Measurements from ENCODE around the gene HS3ST3A1. TPM values are rescaled to one million over a fixed set of nuclear protein-coding genes. Genes with fewer than 3 reads are reported as not detected.

Gene HS3ST3A1
- total and polyA plus RNA-seq, 4 donors, result 2.1 to 4.4 (median 4.1) TPM

DNA sequence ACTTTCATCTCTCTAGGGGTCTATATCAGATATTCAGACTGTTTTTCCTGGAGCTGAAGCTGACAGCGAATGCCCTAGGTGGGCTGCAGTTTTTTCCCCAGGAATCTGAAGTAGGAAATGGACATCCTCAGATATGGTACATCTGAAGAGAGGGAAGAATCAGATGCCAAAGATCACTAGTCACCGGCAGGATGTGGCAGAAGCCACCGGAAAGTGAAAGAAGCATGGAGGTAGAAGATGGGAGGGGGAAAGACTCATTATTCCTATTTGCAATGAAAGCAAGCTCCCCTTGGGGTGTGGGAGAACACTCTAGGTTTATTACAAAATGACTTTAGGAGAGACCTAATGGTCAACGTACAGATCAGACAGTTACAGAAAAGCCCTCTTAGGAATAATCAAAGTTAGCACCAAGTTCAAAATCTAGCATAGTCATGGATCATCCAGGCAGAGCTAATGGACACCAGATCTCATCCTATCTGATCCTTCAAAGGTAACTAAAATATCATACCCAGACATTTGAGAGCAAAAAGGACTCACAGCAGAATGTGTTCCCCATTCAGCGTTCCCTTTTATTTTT lies 110.7 kb downstream of the HS3ST3A1 start:
- DNase-seq (ENCODE audit: low read depth in 4 of 6, low spot score in 6 of 6), result no peak
- no peaks in the 10 kb centered on the region for H3K36me3 ChIP-seq (ENCODE audit: control insufficient read depth, insufficient read depth, low read length)
- no peaks in the 10 kb centered on the region for H3K9me3 ChIP-seq (ENCODE audit: control insufficient read depth, insufficient read depth, low read length)
- H3K27me3 ChIP-seq (ENCODE audit: control insufficient read depth, insufficient read depth, low read length), result no peaks in the 10 kb centered on the region
- H3K4me3 ChIP-seq (ENCODE audit: low read depth, low read length), result no peak overlapping the region
- H3K4me1 ChIP-seq (ENCODE audit: control insufficient read depth, insufficient read depth, low read length), result no peaks in the 10 kb centered on the region
- H3K27ac ChIP-seq (ENCODE audit: low read depth, low read length), result no peak overlapping the region
- WGBS (ENCODE audit: insufficient coverage), result 84% methylated on average over 3 of the region's 5 CpGs

DNA sequence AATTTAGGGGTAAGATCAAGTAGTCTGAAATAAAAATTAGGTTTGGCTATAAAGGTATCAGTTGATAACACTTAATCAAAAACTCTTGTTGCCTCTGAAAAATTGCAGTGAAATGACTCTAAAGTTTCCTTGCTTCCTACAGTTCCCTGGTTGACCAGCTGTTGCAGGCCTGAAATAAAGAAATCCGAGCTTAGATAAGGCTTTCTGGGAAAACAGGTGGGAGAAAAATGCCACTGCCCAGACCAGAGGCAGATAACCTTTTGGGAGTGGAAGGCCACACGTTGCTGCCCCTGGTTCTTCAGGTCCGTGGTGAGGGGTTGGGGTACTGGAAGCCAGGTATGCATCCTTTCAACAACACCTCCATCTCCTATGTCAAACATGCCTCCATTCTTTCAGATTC lies 111.3 kb downstream of the HS3ST3A1 start:
- Histone ChIP-seq H3K4me3 (ENCODE audit: low read depth, low read length) (no peak overlapping the region), H3K27ac (ENCODE audit: low read depth, low read length) (no peak overlapping the region), H3K9me3 (ENCODE audit: control insufficient read depth, insufficient read depth, low read length) (no peaks in the 10 kb centered on the region), H3K27me3 (ENCODE audit: control insufficient read depth, insufficient read depth, low read length) (no peaks in the 10 kb centered on the region), H3K4me1 (ENCODE audit: control insufficient read depth, insufficient read depth, low read length) (no peaks in the 10 kb centered on the region), H3K36me3 (ENCODE audit: control insufficient read depth, insufficient read depth, low read length) (no peaks in the 10 kb centered on the region)
- WGBS (ENCODE audit: insufficient coverage), result 100% methylated on average over 1 of the region's 3 CpGs
- DNase-seq (ENCODE audit: low read depth in 4 of 6, low spot score in 6 of 6), result no peak

DNA sequence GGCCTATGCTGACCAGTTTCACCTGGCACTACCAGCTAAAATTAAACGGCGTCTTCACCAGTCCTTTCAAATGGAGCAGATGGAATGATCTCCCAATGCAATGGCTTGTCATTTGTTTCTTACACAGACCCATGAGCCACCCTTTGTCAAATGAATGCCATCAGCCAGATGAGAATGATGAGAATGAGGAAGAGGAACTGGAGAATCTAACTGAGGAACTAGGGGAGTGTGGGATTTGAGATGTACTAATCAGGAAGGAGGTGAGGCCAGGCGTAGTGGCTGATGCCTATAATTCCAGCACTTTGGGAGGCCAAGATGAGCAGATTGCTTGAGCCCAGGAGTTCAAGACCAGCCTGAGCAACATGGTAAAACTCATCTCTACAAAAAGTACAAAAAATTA lies 116.4 kb downstream of the HS3ST3A1 start:
- H3K4me3 ChIP-seq (ENCODE audit: low read depth, low read length), result no peak overlapping the region
- peaks cover 6% of the 10 kb centered on the region for H3K9me3 ChIP-seq (ENCODE audit: control insufficient read depth, insufficient read depth, low read length)
- H3K27ac ChIP-seq (ENCODE audit: low read depth, low read length), result no peak overlapping the region
- H3K4me1 ChIP-seq (ENCODE audit: control insufficient read depth, insufficient read depth, low read length), result no peaks in the 10 kb centered on the region
- no peaks in the 10 kb centered on the region for H3K36me3 ChIP-seq (ENCODE audit: control insufficient read depth, insufficient read depth, low read length)
- 100% methylated on average over 3 of the region's 3 CpGs for WGBS (ENCODE audit: insufficient coverage)
- no peak for DNase-seq (ENCODE audit: low read depth in 4 of 6, low spot score in 6 of 6)
- no peaks in the 10 kb centered on the region for H3K27me3 ChIP-seq (ENCODE audit: control insufficient read depth, insufficient read depth, low read length)

DNA sequence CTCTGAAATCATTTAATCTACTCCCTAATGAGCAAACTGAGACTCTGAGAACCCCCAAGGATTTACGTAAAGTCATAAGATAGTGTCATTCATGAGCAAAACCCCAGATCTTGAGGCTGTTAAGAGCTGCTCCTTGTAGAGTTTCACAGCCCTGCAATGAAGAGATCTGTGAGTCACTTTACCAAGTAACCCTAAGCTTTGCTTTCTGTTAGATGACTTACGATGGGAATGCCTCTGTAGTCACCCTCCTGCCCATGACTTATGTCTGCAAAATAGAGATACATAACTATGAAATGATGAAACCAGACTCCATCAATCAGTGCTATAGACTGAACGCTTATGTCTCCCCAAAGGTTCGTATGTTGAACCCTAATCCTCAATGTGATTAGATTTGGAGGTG lies 117.7 kb downstream of the HS3ST3A1 start:
- H3K27me3 ChIP-seq (ENCODE audit: control insufficient read depth, insufficient read depth, low read length), result no peaks in the 10 kb centered on the region
- no peak overlapping the region for H3K4me3 ChIP-seq (ENCODE audit: low read depth, low read length)
- H3K4me1 ChIP-seq (ENCODE audit: control insufficient read depth, insufficient read depth, low read length), result no peaks in the 10 kb centered on the region
- H3K9me3 ChIP-seq (ENCODE audit: control insufficient read depth, insufficient read depth, low read length), result peaks cover 6% of the 10 kb centered on the region
- DNase-seq (ENCODE audit: low read depth in 4 of 6, low spot score in 6 of 6), result no peak
- no peaks in the 10 kb centered on the region for H3K36me3 ChIP-seq (ENCODE audit: control insufficient read depth, insufficient read depth, low read length)
- 100% methylated on average over 2 of the region's 4 CpGs for WGBS (ENCODE audit: insufficient coverage)
- H3K27ac ChIP-seq (ENCODE audit: low read depth, low read length), result no peak overlapping the region

DNA sequence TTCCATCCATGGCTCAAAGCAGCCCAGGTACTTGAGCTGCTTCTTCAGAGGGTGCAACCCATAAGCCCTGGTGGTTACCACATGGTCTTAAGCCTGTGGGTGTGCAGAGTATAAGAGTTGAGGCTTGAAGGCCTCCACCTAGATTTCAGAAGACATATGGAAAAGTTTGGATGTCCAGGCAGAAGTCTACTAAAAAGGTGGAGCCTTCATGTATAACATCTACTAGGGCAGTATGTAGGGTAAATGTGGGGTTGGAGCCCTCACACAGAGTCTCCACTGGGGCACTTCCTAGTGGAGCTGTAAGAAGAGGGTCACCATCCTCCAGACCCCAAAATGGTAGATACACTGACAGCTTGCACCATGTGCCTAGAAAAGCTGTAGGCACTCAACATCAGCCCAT lies 120.9 kb downstream of the HS3ST3A1 start:
- no peak for DNase-seq (ENCODE audit: low read depth in 4 of 6, low spot score in 6 of 6)
- no peak overlapping the region for H3K4me3 ChIP-seq (ENCODE audit: low read depth, low read length)
- no peaks in the 10 kb centered on the region for H3K27me3 ChIP-seq (ENCODE audit: control insufficient read depth, insufficient read depth, low read length)
- H3K27ac ChIP-seq (ENCODE audit: low read depth, low read length), result no peak overlapping the region
- no peaks in the 10 kb centered on the region for H3K4me1 ChIP-seq (ENCODE audit: control insufficient read depth, insufficient read depth, low read length)
- H3K36me3 ChIP-seq (ENCODE audit: control insufficient read depth, insufficient read depth, low read length), result no peaks in the 10 kb centered on the region
- H3K9me3 ChIP-seq (ENCODE audit: control insufficient read depth, insufficient read depth, low read length), result peaks cover 6% of the 10 kb centered on the region

DNA sequence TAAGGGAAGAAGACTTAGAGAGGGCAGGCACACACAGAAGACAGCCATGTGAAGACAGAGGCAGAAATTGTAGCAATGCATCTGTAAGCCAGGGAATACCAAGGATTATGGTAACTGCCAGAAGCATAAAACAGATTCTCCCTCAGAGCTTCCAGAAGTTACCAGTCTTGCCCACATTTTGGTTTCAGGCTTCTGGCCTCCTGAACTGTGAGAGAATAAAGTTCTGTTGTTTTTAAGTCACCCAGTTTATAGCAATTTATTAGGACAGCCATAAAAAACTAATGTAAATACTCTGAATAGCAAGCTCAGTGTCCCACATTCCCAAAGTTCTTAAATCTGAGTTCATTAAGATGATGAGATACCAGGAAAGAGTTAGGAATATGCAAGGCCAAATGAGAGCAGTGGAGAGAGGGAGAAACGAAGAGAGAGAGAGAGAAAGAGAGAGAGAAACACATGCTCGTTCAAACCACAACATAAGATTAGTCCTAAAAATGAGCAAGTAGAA lies 123.4 kb downstream of the HS3ST3A1 start:
- H3K36me3 ChIP-seq (ENCODE audit: control insufficient read depth, insufficient read depth, low read length), result no peaks in the 10 kb centered on the region
- H3K4me3 ChIP-seq (ENCODE audit: low read depth, low read length), result no peak overlapping the region
- DNase-seq (ENCODE audit: low read depth in 4 of 6, low spot score in 6 of 6), result no peak
- no peak overlapping the region for H3K27ac ChIP-seq (ENCODE audit: low read depth, low read length)
- no CpG with 5 or more reads among the region's 2 CpGs for WGBS (ENCODE audit: insufficient coverage)
- no peaks in the 10 kb centered on the region for H3K4me1 ChIP-seq (ENCODE audit: control insufficient read depth, insufficient read depth, low read length)
- H3K9me3 ChIP-seq (ENCODE audit: control insufficient read depth, insufficient read depth, low read length), result peaks cover 6% of the 10 kb centered on the region
- H3K27me3 ChIP-seq (ENCODE audit: control insufficient read depth, insufficient read depth, low read length), result no peaks in the 10 kb centered on the region

DNA sequence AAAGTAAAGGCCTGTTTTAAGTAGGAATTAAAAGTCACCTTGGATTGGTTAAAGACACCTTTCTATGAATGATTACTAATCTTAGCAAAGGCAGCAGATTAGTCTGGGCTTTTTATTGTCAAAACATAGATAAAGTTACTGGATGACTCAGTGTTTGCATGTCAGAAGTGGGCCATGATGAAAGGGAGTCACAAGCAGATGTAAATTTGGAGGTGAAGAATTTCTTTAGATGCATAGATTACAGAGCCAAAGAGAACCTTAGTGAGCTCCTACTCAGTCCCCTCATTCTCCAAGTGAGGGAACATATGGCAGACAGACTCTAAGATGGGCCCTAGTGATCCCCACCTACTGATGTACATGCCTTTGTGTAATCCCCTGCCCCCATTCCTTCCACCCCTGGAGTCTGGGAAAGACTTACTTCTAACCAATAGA lies 124.5 kb downstream of the HS3ST3A1 start:
- Histone ChIP-seq H3K4me1 (ENCODE audit: control insufficient read depth, insufficient read depth, low read length) (no peaks in the 10 kb centered on the region), H3K4me3 (ENCODE audit: low read depth, low read length) (no peak overlapping the region), H3K9me3 (ENCODE audit: control insufficient read depth, insufficient read depth, low read length) (peaks cover 6% of the 10 kb centered on the region), H3K36me3 (ENCODE audit: control insufficient read depth, insufficient read depth, low read length) (no peaks in the 10 kb centered on the region), H3K27me3 (ENCODE audit: control insufficient read depth, insufficient read depth, low read length) (no peaks in the 10 kb centered on the region), H3K27ac (ENCODE audit: low read depth, low read length) (no peak overlapping the region)
- no peak for DNase-seq (ENCODE audit: low read depth in 4 of 6, low spot score in 6 of 6)

DNA sequence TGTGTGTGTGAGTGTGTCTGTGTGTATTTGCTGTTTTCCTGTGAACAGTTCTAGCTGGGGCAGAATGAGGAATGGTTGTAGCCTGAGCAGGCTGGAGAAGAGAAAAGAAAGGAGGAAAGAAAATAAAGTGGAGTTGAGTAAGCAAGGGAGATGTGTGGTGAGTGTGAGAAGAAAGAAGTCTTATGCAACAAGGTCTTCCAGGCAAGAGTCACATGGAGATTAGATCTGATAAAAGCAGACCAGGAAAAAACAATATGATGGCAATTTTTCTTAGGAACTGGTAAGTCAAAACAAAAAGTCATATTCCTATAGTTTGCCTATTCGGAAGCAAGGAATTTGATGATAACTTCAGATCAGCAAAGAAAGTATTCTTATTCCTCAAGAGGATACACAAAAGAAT lies 125.0 kb downstream of the HS3ST3A1 start:
- WGBS (ENCODE audit: insufficient coverage), result no CpG with 5 or more reads among the region's 1 CpG
- peaks cover 6% of the 10 kb centered on the region for H3K9me3 ChIP-seq (ENCODE audit: control insufficient read depth, insufficient read depth, low read length)
- H3K4me3 ChIP-seq (ENCODE audit: low read depth, low read length), result no peak overlapping the region
- H3K36me3 ChIP-seq (ENCODE audit: control insufficient read depth, insufficient read depth, low read length), result no peaks in the 10 kb centered on the region
- no peaks in the 10 kb centered on the region for H3K4me1 ChIP-seq (ENCODE audit: control insufficient read depth, insufficient read depth, low read length)
- no peak for DNase-seq (ENCODE audit: low read depth in 4 of 6, low spot score in 6 of 6)
- no peaks in the 10 kb centered on the region for H3K27me3 ChIP-seq (ENCODE audit: control insufficient read depth, insufficient read depth, low read length)
- H3K27ac ChIP-seq (ENCODE audit: low read depth, low read length), result no peak overlapping the region

DNA sequence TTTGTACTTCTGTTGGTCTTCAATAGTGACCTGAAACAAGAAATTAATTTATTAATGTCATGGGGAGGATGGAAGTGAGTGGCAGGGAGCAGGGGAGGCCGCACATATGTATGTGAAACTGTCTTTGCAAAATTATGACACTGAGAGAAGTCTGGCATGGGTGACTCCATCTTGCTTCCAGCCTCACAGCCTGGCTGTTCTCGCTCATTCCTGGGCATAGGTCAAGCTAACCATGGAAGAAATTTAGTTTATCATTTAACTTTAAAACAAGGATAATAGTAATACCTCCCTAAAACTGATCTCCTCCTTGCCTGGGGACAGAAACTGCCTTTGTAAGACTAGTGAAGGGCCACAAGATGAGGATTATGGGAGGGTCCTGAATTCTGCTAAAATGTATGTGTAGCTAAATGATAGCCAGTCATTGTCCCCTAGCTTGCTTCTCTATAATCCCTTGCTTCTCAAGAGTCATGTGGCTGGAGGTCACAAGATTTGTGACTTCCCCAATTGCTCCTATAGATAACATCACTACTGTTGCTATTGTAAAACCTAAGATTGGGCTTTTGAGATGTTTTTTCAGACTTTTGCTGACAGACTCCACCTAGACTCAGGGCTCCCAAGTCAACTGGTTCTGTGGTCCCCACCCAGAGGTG lies 126.0 kb downstream of the HS3ST3A1 start:
- H3K4me3 ChIP-seq (ENCODE audit: low read depth, low read length), result no peak overlapping the region
- H3K27me3 ChIP-seq (ENCODE audit: control insufficient read depth, insufficient read depth, low read length), result no peaks in the 10 kb centered on the region
- WGBS (ENCODE audit: insufficient coverage), result no CpG with 5 or more reads among the region's 2 CpGs

DNA sequence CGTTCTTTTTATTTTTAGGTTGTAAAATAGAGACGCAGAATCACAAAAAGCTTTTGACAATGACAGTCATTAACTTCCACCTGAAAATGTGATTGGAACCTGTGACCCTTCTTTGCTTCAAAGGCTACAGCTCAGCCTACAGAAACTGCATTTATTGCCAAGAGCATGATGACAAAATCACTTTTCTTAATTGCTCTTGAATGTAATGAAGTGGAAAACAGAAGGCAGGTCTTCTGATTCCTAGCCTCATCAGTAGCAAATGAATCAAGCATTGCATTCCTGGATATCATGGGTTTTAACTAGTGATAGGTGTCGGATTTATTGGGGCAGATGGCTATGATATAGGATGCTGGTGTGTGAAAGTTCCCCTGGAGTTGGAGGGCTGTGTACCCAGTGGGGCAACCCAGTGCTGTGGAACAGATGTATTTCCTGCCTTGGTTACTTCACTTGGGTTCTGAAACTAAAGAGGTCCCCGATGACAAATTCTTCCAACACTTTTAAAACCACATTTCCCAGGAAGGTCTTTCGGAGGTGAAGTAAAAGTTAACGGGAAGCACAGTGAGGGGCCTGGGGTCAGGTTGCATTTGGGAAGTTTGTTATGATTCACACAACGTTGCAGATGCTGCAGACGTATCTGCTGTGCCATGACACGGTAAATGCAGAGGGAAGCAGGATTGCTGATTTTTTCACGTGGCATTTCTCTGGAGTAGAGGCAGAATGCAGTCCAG lies 127.5 kb downstream of the HS3ST3A1 start:
- no peak overlapping the region for H3K27ac ChIP-seq (ENCODE audit: low read depth, low read length)
- H3K36me3 ChIP-seq (ENCODE audit: control insufficient read depth, insufficient read depth, low read length), result no peaks in the 10 kb centered on the region
- no peak overlapping the region for H3K4me3 ChIP-seq (ENCODE audit: low read depth, low read length)
- DNase-seq (ENCODE audit: low read depth in 4 of 6, low spot score in 6 of 6), result peak in 1 of 6 donors; percentile 52
- no peaks in the 10 kb centered on the region for H3K4me1 ChIP-seq (ENCODE audit: control insufficient read depth, insufficient read depth, low read length)
- H3K9me3 ChIP-seq (ENCODE audit: control insufficient read depth, insufficient read depth, low read length), result no peaks in the 10 kb centered on the region
- WGBS (ENCODE audit: insufficient coverage), result 71% methylated on average over 8 of the region's 10 CpGs
- no peaks in the 10 kb centered on the region for H3K27me3 ChIP-seq (ENCODE audit: control insufficient read depth, insufficient read depth, low read length)

More for the DNA sequence above, 126.0 kb downstream of the HS3ST3A1 start:
- Histone ChIP-seq H3K36me3 (ENCODE audit: control insufficient read depth, insufficient read depth, low read length) (no peaks in the 10 kb centered on the region), H3K9me3 (ENCODE audit: control insufficient read depth, insufficient read depth, low read length) (peaks cover 1% of the 10 kb centered on the region), H3K27ac (ENCODE audit: low read depth, low read length) (no peak overlapping the region), H3K4me1 (ENCODE audit: control insufficient read depth, insufficient read depth, low read length) (no peaks in the 10 kb centered on the region)
- DNase-seq (ENCODE audit: low read depth in 4 of 6, low spot score in 6 of 6), result no peak
